ENCODE measurements around the gene TIMM13.
"Not testable (repeated sequence)": the region's sequence is repeated elsewhere in the genome, so short reads cannot be mapped to it uniquely, and the experiment has no call there.

TIMM13 gene

GRCh38 chr19:2429917-2430535, 2.6 kb upstream of the TIMM13 start:
- no peak for DNase-seq

- DNase-seq: no peak
Measured at GRCh38 chr19:2428756-2429711, 1.6 kb upstream of the TIMM13 start.

- DNase-seq: no peak
Measured at GRCh38 chr19:2428321-2428690, 920 bp upstream of the TIMM13 start.

- no peak for DNase-seq
Measured at GRCh38 chr19:2426611-2427428, 566 bp downstream of the TIMM13 start.

- no peak for DNase-seq
Measured at GRCh38 chr19:2425622-2426581, 1.5 kb downstream of the TIMM13 start.

- DNase-seq: no peak
Measured at GRCh38 chr19:2424686-2425621, 2.4 kb downstream of the TIMM13 start.

- no peak for DNase-seq
Measured at GRCh38 chr19:2423915-2424685, 3.3 kb downstream of the TIMM13 start.

- no peak for DNase-seq
Measured at GRCh38 chr19:2423071-2423914, 4.1 kb downstream of the TIMM13 start.

- no peak for DNase-seq
Measured at GRCh38 chr19:2421581-2422306, 5.6 kb downstream of the TIMM13 start.

GRCh38 chr19:2420490-2420889, 6.9 kb downstream of the TIMM13 start:
- no peak for DNase-seq

GRCh38 chr19:2419754-2420153, 7.6 kb downstream of the TIMM13 start:
- no peak for DNase-seq

- DNase-seq: no peak
Measured at GRCh38 chr19:2417881-2418406, 9.4 kb downstream of the TIMM13 start.

GRCh38 chr19:2417436-2417835, 9.9 kb downstream of the TIMM13 start:
- DNase-seq: not testable (repeated sequence)

GRCh38 chr19:2416321-2417097, 10.9 kb downstream of the TIMM13 start:
- DNase-seq: no peak

GRCh38 chr19:2415973-2416319, 11.4 kb downstream of the TIMM13 start:
- no peak for DNase-seq

- DNase-seq: no peak
Measured at GRCh38 chr19:2415281-2415972, 12.0 kb downstream of the TIMM13 start.

- no peak for DNase-seq
Measured at GRCh38 chr19:2413629-2414028, 13.8 kb downstream of the TIMM13 start.
